Psoas muscle (tissue), 8 donors: Measurements from ENCODE around the gene FAM168B. TPM values are rescaled to one million over a fixed set of nuclear protein-coding genes. Genes with fewer than 3 reads are reported as not detected.
"Not testable (repeated sequence)": the region's sequence is repeated elsewhere in the genome, so short reads cannot be mapped to it uniquely, and the experiment has no call there.

ENCODE experiments used
- ATAC-seq, 4 donors: fragments of 200-7000 bp; cut with Tn5 transposase; one replicate each; pipeline ENCODE4 v1.9.1; 2020; ENCODE audit warnings: moderate library complexity in 3 of 4, mild to moderate bottlenecking in 2 of 4
- DNase-seq, 2 donors: peaks; one replicate each; pipeline ENCODE4 v3.0.0-alpha.2; 2020
- H3K27ac ChIP-seq: fragments of 200-600 bp; one replicate; pipeline ENCODE4 v1.8.0; 2022
- H3K27me3 ChIP-seq, 3 donors: fragments of 200-600 bp in 1 of 3; one replicate each; pipeline versions ENCODE4 v1.6.1 to v1.8.0; 2013 to 2022; ENCODE audit warnings: low read length in 2 of 3, mild to moderate bottlenecking in 2 of 3, moderate library complexity in 1 of 3; ENCODE audit not compliant: insufficient read depth in 3 of 3
- H3K36me3 ChIP-seq, 2 donors: fragments of 200-600 bp in 1 of 2; one replicate each; pipeline versions ENCODE4 v1.6.1 to v1.8.0; 2013 to 2022; ENCODE audit warnings: low read depth in 1 of 2, mild to moderate bottlenecking in 1 of 2, moderate library complexity in 1 of 2; ENCODE audit not compliant: insufficient read depth in 1 of 2
- H3K4me1 ChIP-seq: fragments of 200-600 bp; one replicate; pipeline ENCODE4 v1.8.0; 2022
- H3K4me3 ChIP-seq: fragments of 200-600 bp; one replicate; pipeline ENCODE4 v1.8.0; 2022; ENCODE audit warnings: mild to moderate bottlenecking
- H3K9me3 ChIP-seq: fragments of 200-600 bp; one replicate; pipeline ENCODE4 v1.8.0; 2022
- WGBS, 3 donors: extraction: QIAGEN DNeasy Blood & Tissue Kit; methylation state at CpG; one replicate each; pipeline versions ENCODE4 v1.1.6 to v1.1.7; 2013; 5-methylcytosine and 5-hydroxymethylcytosine counted together
- intact Hi-C, 2 donors: fragments of 100-400 bp; cut with DNase I; formaldehyde crosslinking; loops; one replicate each; pipeline versions ENCODE4 v1.11.0 to v1.14.2; 2022
- polyA plus RNA-seq, 3 donors: library from polyadenylated mRNA; stranded (reverse); fragments of 200-250 nt; gene quantifications; one replicate each; pipeline ENCODE4 v1.2.3, GENCODE V29; 2013
- total RNA-seq, 4 donors: library from RNA; stranded (reverse); fragmentation: NEBNext Ultra II Directional in 2 of 4; extraction: Animal tissue kit (Norgen Biotek cat#: 25700) in 2 of 4; gene quantifications; one replicate each; pipeline versions ENCODE4 v1.2.1 to v1.2.4, GENCODE V29; 2021 to 2023
- TF ChIP-seq, protein P1 (sequence below): fragments of 200-600 bp; IDR thresholded peaks from one replicate; pipeline ENCODE4 v1.8.0; 2022; ENCODE audit warnings: antibody characterized with exemption
- donor health status: healthy with polysubstance abuse.
- donor health status: DM: no; HTN: no; CAD: no; lungs with moderate emphysema.
- donor health status: Bipolar disorder and iron deficiency.
- donor health status: healthy.
- donor health status: DM: yes; HTN: yes; CAD: no.
- donor health status: DM: no; HTN: no; CAD: no.
- donor health status: DM: no; HTN: no; CAD: no.
- donor health status: DM: yes; HTN: yes; CAD: no.

FAM168B gene
- total and polyA plus RNA-seq, 7 donors = 39.2 to 155 (median 98.8) TPM

DNA sequence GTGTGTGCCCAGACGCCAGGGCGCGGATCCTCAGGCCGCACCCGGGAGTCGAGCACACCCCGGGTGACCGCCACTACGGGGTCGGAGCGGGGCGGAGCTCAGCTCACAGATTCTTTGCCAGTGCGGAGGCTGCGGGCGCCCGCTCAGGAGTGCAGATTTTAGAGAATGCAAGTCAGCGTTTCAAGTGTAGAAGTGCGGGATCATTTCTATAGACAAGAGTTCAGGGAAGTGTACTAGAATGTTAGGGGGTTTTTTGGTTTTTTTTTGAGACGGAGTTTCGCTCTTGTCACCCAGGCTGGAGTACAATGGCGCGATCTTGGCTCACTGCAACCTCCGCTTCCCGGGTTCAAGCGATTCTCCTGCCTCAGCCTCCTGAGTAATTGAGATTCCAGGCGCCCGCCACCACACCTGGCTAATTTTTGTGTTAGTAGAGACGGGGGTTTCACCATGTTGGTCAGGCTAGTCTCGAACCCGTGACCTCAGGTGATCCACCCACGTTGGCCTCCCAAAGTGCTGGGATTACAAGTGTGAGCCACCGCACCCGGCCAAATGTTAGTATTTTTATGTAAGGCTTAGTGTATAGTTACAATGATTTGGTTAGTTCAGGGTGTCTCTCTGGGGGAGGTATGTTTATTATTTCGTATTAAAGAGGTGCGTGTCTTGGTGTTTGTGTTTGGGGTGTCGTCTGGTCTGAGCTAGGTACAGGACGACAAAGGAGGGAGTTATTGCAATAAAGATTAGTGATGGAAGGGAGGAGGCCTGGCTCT is 619 bp upstream of the FAM168B start:
- intact Hi-C loops = no loop called here
- H3K4me1 ChIP-seq = peaks cover 15% of the 10 kb centered on the region
- H3K27ac ChIP-seq = peak overlapping the region; percentile 95
- ATAC-seq (peak; percentile 81 to 89 (median 82)), DNase-seq (peak in 1 of 2 donors; percentile 53)
- no peaks in the 10 kb centered on the region for H3K27me3 ChIP-seq
- peaks cover 0 to 21% of the 10 kb centered on the region in 2 donors for H3K36me3 ChIP-seq
- WGBS, 3 donors = 9% methylated on average over 37 of the region's 37 CpGs
- H3K4me3 ChIP-seq = peak overlapping the region; percentile 80
- TF ChIP-seq, protein P1, sequence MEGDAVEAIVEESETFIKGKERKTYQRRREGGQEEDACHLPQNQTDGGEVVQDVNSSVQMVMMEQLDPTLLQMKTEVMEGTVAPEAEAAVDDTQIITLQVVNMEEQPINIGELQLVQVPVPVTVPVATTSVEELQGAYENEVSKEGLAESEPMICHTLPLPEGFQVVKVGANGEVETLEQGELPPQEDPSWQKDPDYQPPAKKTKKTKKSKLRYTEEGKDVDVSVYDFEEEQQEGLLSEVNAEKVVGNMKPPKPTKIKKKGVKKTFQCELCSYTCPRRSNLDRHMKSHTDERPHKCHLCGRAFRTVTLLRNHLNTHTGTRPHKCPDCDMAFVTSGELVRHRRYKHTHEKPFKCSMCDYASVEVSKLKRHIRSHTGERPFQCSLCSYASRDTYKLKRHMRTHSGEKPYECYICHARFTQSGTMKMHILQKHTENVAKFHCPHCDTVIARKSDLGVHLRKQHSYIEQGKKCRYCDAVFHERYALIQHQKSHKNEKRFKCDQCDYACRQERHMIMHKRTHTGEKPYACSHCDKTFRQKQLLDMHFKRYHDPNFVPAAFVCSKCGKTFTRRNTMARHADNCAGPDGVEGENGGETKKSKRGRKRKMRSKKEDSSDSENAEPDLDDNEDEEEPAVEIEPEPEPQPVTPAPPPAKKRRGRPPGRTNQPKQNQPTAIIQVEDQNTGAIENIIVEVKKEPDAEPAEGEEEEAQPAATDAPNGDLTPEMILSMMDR = no peak
- H3K9me3 ChIP-seq = no peaks in the 10 kb centered on the region

DNA sequence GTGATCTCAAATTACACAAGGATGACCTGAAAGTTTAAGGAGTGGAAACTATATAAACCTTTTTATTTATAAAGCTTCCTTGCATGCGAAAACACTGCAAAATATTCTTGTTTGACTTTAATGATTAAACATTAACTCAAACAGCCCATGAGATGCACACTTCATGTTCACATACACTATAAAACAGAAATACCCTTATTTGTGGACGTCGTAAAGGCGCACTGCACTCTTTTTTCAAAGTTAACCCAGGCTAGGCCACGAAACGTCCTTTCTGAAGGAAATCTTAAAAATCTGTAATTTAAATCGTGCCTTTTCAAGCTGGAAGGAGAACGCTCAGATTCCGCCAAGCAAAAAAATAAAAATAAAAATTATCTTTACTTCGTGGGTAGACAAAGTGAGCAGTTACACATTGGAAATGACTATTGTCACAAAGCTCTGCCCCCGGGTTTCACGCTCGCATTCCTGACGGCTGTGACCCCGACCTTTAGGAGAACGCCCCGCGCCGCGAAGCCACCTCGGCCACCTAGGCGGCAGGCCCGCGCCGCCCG is 728 bp downstream of the FAM168B start:
- intact Hi-C loops = no loop called here
- WGBS, 3 donors = 2% methylated on average over 24 to 26 of the region's 26 CpGs
- Histone ChIP-seq H3K36me3 (peaks cover 3 to 34% of the 10 kb centered on the region in 2 donors), H3K4me1 (peaks cover 15% of the 10 kb centered on the region), H3K27me3 (no peaks in the 10 kb centered on the region), H3K4me3 (peak overlapping the region; percentile 80), H3K9me3 (no peaks in the 10 kb centered on the region), H3K27ac (peak overlapping the region; percentile 95)
- no peak for ATAC-seq
- TF ChIP-seq, protein P1 = no peak
- no peak for DNase-seq

DNA sequence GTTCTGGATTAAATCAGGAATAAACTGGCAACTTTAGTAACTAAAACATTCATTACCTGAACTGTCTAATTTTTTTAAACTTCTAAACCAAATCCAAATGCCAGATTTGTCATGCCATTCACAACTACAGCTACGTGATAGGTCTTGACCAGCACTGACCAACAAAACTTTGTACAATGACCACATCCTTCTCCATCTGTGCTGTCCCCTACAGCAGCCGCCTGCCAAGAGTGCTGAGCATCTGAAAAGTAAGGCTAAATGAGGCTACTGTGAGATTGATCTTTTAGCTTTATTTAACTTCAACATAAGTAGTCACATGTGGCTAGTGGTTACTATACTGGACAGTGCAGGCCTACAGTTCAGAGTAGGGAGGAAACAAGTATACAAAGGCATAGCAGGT is 7.6 kb downstream of the FAM168B start:
- DNase-seq = no peak
- Histone ChIP-seq H3K27ac (peak overlapping the region; percentile 11), H3K27me3 (no peaks in the 10 kb centered on the region), H3K4me3 (no peak overlapping the region), H3K9me3 (no peaks in the 10 kb centered on the region), H3K36me3 (peaks cover 16 to 63% of the 10 kb centered on the region in 2 donors), H3K4me1 (peaks cover 17% of the 10 kb centered on the region)
- peak in 2 of 4 donors; percentile 23 to 31 for ATAC-seq
- TF ChIP-seq, protein P1 = no peak
- intact Hi-C loops = no loop called here
- 46 to 67% (median 61%) methylated on average over 2 of the region's 2 CpGs for WGBS, 3 donors

DNA sequence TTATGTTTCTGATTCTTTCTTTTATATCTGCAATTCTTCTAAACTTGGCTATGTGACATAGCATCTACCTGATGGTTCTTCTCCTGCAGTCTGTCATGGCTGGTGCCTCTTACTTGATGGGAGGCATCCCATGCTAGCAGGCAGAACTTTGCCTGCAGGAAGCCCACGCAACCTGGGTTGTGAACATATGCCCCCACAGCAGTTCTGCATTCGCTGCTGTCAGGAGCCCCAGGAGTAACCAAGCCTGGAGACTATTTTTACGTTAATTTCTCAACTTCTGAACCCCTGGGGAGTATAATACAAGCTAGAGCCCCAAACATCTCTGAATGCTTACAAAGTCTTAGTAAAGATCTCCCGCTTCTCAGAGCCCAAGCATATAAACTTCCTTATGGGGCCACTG is 12.1 kb downstream of the FAM168B start:
- WGBS, 3 donors = 93 to 97% (median 95%) methylated on average over 4 of the region's 4 CpGs
- DNase-seq = no peak
- no peaks in the 10 kb centered on the region for H3K9me3 ChIP-seq
- ATAC-seq = no peak
- H3K4me3 ChIP-seq = no peak overlapping the region
- H3K27ac ChIP-seq = no peak overlapping the region
- TF ChIP-seq, protein P1 = no peak
- no peaks in the 10 kb centered on the region for H3K27me3 ChIP-seq
- intact Hi-C loops = no loop called here
- peaks cover 14 to 70% of the 10 kb centered on the region in 2 donors for H3K36me3 ChIP-seq
- peaks cover 37% of the 10 kb centered on the region for H3K4me1 ChIP-seq

DNA sequence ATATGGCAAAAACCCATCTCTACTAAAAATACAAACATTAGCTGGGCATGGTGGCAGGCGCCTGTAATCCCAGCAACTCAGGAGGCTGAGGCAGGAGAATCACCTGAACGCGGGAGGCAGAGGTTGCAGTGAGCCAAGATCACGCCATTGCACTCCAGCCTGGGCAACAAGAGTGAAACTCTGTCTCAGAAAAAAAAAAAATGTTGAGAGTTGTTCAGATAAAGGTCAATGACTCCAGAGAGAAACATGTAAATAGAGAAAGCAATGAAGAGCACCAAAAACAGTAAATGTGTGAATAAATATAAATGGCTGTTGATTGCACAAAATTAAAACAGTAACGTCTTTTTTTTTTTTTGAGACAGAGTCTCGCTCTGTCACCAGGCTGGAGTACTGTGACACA is 13.3 kb downstream of the FAM168B start:
- ATAC-seq = not testable (repeated sequence)
- H3K4me1 ChIP-seq = peaks cover 38% of the 10 kb centered on the region

More for the DNA sequence above, 13.3 kb downstream of the FAM168B start:
- H3K9me3 ChIP-seq, H3K27me3 ChIP-seq, H3K4me3 ChIP-seq, intact Hi-C loops, DNase-seq: not testable (repeated sequence)
- WGBS, 3 donors = 72 to 93% (median 73%) methylated on average over 6 of the region's 6 CpGs
- H3K36me3 ChIP-seq = peaks cover 17 to 72% of the 10 kb centered on the region in 2 donors
- H3K27ac ChIP-seq = peak overlapping the region; percentile 53
